Activated CD8-positive, alpha-beta T cell treated with anti-CD3 and anti-CD28 coated beads, Interleukin-2, amount 10 ng/mL, durations not matched to agents 7 days and 5 days (primary cell): ENCODE data around the gene CPVL. TPM values are rescaled to one million over a fixed set of nuclear protein-coding genes. Genes with fewer than 3 reads are reported as not detected.

Experiments used
- ATAC-seq: fragments of 150-1000 bp; cut with Tn5 transposase; one replicate; pipeline ENCODE4 v1.10.0; 2021; ENCODE audit warnings: moderate library complexity
- CTCF ChIA-PET: fragments of 350-600 bp; sonication (Branson Sonifier 250); formaldehyde crosslinking; loops from one replicate; lab custom pipeline; 2021; ENCODE audit warnings: antibody characterized with exemption; lab: Charles Lee
- POLR2A ChIA-PET: fragments of 350-600 bp; sonication (Branson Sonifier 250); formaldehyde crosslinking; loops from one replicate; lab custom pipeline; 2021; ENCODE audit warnings: antibody characterized with exemption; lab: Charles Lee
- DNase-seq: peaks from one replicate; pipeline ENCODE4 v3.0.0-alpha.2; 2020
- H3K27ac Mint-ChIP-seq: one replicate; pipeline ENCODE4 v1.8.0; 2021; ENCODE audit warnings: mild to moderate bottlenecking, mixed read lengths
- H3K27me3 Mint-ChIP-seq: one replicate; pipeline ENCODE4 v1.8.0; 2021; ENCODE audit warnings: low read depth, mixed read lengths
- H3K36me3 Mint-ChIP-seq: one replicate; pipeline ENCODE4 v1.8.0; 2021; ENCODE audit warnings: low read depth, mixed read lengths
- H3K4me1 Mint-ChIP-seq: one replicate; pipeline ENCODE4 v1.8.0; 2021; ENCODE audit warnings: low read depth, mixed read lengths
- H3K4me3 Mint-ChIP-seq: one replicate; pipeline ENCODE4 v1.8.0; 2021; ENCODE audit warnings: mild to moderate bottlenecking, mixed read lengths
- H3K9me3 Mint-ChIP-seq: one replicate; pipeline ENCODE4 v1.8.0; 2022; ENCODE audit warnings: mixed read lengths; ENCODE audit not compliant: insufficient read depth
- total RNA-seq, 2 experiments: library from RNA; stranded (reverse); gene quantifications; one replicate each; pipeline ENCODE4 v1.2.3, GENCODE V29; 2021

Gene CPVL
- total RNA-seq, 2 experiments from 2014 or later: not detected

GRCh38 chr7:28955718-28956607 is 190.4 kb downstream of the CPVL start:
- Mint-ChIP-seq H3K4me1 (peaks cover 18% of the 10 kb centered on the region), H3K9me3 (no peaks in the 10 kb centered on the region), H3K36me3 (peaks cover 6% of the 10 kb centered on the region), H3K27me3 (peaks cover 73% of the 10 kb centered on the region), H3K4me3 (no peak overlapping the region), H3K27ac (no peak overlapping the region)
- POLR2A ChIA-PET: no interaction called here
- ATAC-seq (peak; percentile 43), DNase-seq (peak; percentile 33)
- CTCF ChIA-PET: interaction anchor here (0.7 to 2.7 kb wide), 8 partner anchors 29 to 452 kb away, joined by 3 to 22 read pairs (median 4); no protein-coding TSS in a partner anchor

GRCh38 chr7:28955356-28955717 is 191.0 kb downstream of the CPVL start:
- DNase-seq (no peak), ATAC-seq (no peak)
- Mint-ChIP-seq H3K36me3 (peaks cover 6% of the 10 kb centered on the region), H3K4me3 (no peak overlapping the region), H3K9me3 (no peaks in the 10 kb centered on the region), H3K27ac (no peak overlapping the region), H3K27me3 (peaks cover 73% of the 10 kb centered on the region), H3K4me1 (peaks cover 18% of the 10 kb centered on the region)
- CTCF ChIA-PET: interaction anchor here (1.6 to 2.7 kb wide), 2 partner anchors 33 to 35 kb away, joined by 3 to 14 read pairs; no protein-coding TSS in a partner anchor
- POLR2A ChIA-PET: no interaction called here

- Mint-ChIP-seq H3K27ac (no peak overlapping the region), H3K4me3 (no peak overlapping the region), H3K36me3 (peaks cover 6% of the 10 kb centered on the region), H3K4me1 (peaks cover 18% of the 10 kb centered on the region), H3K9me3 (no peaks in the 10 kb centered on the region), H3K27me3 (peaks cover 70% of the 10 kb centered on the region)
- DNase-seq: no peak
- ChIA-PET CTCF (interaction anchor here (2.8 kb wide), 1 partner anchor 28 kb away, joined by 14 read pairs; no protein-coding TSS in a partner anchor), POLR2A (no interaction called here)
- no peak for ATAC-seq
Measured at GRCh38 chr7:28954946-28955345, 191.4 kb downstream of the CPVL start.

- H3K27me3 Mint-ChIP-seq: peaks cover 68% of the 10 kb centered on the region
- no peaks in the 10 kb centered on the region for H3K9me3 Mint-ChIP-seq
- H3K4me3 Mint-ChIP-seq: no peak overlapping the region
- POLR2A ChIA-PET: no interaction called here
- peaks cover 18% of the 10 kb centered on the region for H3K4me1 Mint-ChIP-seq
- DNase-seq (no peak), ATAC-seq (no peak)
- H3K36me3 Mint-ChIP-seq: peaks cover 6% of the 10 kb centered on the region
- CTCF ChIA-PET: interaction anchor here (2.8 kb wide), 1 partner anchor 28 kb away, joined by 14 read pairs; no protein-coding TSS in a partner anchor
- H3K27ac Mint-ChIP-seq: no peak overlapping the region
Measured at GRCh38 chr7:28954471-28954870, 191.9 kb downstream of the CPVL start.

GRCh38 chr7:28953633-28954032 is 192.7 kb downstream of the CPVL start:
- ATAC-seq (no peak), DNase-seq (no peak)
- ChIA-PET CTCF (interaction anchor here (1.3 to 2.8 kb wide), 3 partner anchors 25 to 31 kb away, joined by 3 to 14 read pairs (median 5); no protein-coding TSS in a partner anchor), POLR2A (no interaction called here)
- peaks cover 4% of the 10 kb centered on the region for H3K36me3 Mint-ChIP-seq
- H3K4me3 Mint-ChIP-seq: no peak overlapping the region
- H3K4me1 Mint-ChIP-seq: peaks cover 18% of the 10 kb centered on the region
- H3K27ac Mint-ChIP-seq: no peak overlapping the region
- H3K27me3 Mint-ChIP-seq: peaks cover 60% of the 10 kb centered on the region
- H3K9me3 Mint-ChIP-seq: no peaks in the 10 kb centered on the region

Other genes starting within 250 kb of the CPVL start
- not detected for gene TRIL, start 188.2 kb downstream of the CPVL start, total RNA-seq
- gene CHN2, start 48.2 kb upstream of the CPVL start, total RNA-seq: 1 to 10 TPM; 8.7 to 9.2 TPM